Kidney (tissue), 14 donors: ENCODE results near the gene TNS3. TPM values are rescaled to one million over a fixed set of nuclear protein-coding genes. Genes with fewer than 3 reads are reported as not detected.

Experiments
- DNase-seq, 5 donors: peaks; one replicate each; pipeline ENCODE4 v3.0.0-alpha.2; 2013 to 2020
- FAIRE-seq: peaks from 2 replicates; lab custom pipeline; 2012; peaks lifted over from hg19 to GRCh38; lab: Jason Lieb, UNC
- H3K27ac ChIP-seq, 2 donors: one replicate each; pipeline ENCODE4 v1.7.0; 2013; ENCODE audit warnings: low read depth in 2 of 2, low read length in 2 of 2, inconsistent platforms in 1 of 2
- H3K27me3 ChIP-seq: one replicate; pipeline ENCODE4 v1.7.1; 2013; ENCODE audit warnings: low read length, inconsistent platforms; ENCODE audit not compliant: control insufficient read depth, insufficient read depth
- H3K36me3 ChIP-seq, 3 donors: one replicate each; pipeline versions ENCODE4 v1.7.0 to v1.7.1; 2013; ENCODE audit warnings: low read length in 3 of 3, control low read depth in 1 of 3, inconsistent platforms in 1 of 3; ENCODE audit not compliant: insufficient read depth in 3 of 3, control insufficient read depth in 2 of 3
- H3K4me1 ChIP-seq, 3 donors: one replicate each; pipeline versions ENCODE4 v1.7.0 to v1.7.1; 2013; ENCODE audit warnings: low read length in 3 of 3, inconsistent platforms in 1 of 3, low read depth in 1 of 3; ENCODE audit not compliant: control insufficient read depth in 2 of 3, insufficient read depth in 2 of 3
- H3K4me3 ChIP-seq, 3 donors: one replicate each; pipeline versions ENCODE4 v1.7.0 to v1.8.1; 2013; ENCODE audit warnings: low read length in 3 of 3, control low read depth in 1 of 3, inconsistent platforms in 1 of 3
- H3K9ac ChIP-seq, 3 donors: one replicate each; pipeline versions ENCODE4 v1.7.0 to v1.7.1; 2013; ENCODE audit warnings: low read length in 3 of 3, control low read depth in 1 of 3, inconsistent platforms in 1 of 3
- H3K9me3 ChIP-seq, 3 donors: one replicate each; pipeline versions ENCODE4 v1.7.0 to v1.7.1; 2013; ENCODE audit warnings: low read length in 3 of 3, control low read depth in 1 of 3, inconsistent platforms in 1 of 3; ENCODE audit not compliant: control insufficient read depth in 2 of 3, insufficient read depth in 1 of 3
- intact Hi-C: fragments of 100-400 bp; cut with DNase I; formaldehyde crosslinking; loops from one replicate; pipeline ENCODE4 v1.11.1; 2022
- polyA plus RNA-seq: library from polyadenylated mRNA; stranded (reverse); fragments of 350-450 nt; fragmentation: Illumina TruSeq; extraction: RNeasy Lipid Tissue Mini Kit (QIAGEN cat#74804); gene quantifications from one replicate; pipeline ENCODE4 v1.2.3, GENCODE V29; 2014; ENCODE audit warnings: low read depth, low replicate concordance; ENCODE audit not compliant: insufficient read depth
- total RNA-seq: library from RNA; stranded (reverse); fragmentation: NEBNext Ultra II Directional; extraction: Animal tissue kit (Norgen Biotek cat#: 25700); gene quantifications from one replicate; pipeline ENCODE4 v1.2.1, GENCODE V29; 2021
- TF ChIP-seq, protein P1 (sequence below): IDR thresholded peaks from 3 replicates; pipeline ENCODE4 v1.5.1; 2012; ENCODE audit warnings: mild to moderate bottlenecking, moderate library complexity, borderline replicate concordance; ENCODE audit not compliant: insufficient read depth; ENCODE audit errors: extremely low read depth
- donor health status: control.
- donor health status: control.
- donor health status: control.
- donor health status: control.
- donor health status: control.
- donor health status: DM: yes; HTN: yes; CAD: no.
- donor health status: Normal renal cell carcinoma (clear cell type).

The TNS3 gene
- total and polyA plus RNA-seq, 2 donors from 2014 or later, result 38.4 to 198 TPM

DNA sequence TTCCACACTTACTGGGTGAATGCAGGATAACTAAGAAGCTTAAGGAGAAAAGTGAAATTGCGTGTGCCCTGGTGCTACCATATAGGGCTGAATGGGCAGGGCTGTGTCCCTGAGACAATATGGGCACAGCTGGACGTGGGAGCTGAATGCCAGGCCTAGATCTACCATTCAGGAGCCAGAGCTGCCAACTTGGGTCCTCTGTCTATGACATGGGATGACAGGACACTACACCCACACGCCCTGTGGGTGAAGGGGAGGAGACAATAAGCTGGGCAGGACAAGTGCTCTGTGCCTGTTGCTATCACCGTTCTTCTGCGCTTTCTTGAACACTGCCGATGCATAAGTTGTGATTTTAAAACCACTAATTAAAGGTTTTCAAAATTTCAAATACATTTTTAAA is 293.9 kb downstream of the TNS3 start:
- no peak for DNase-seq

DNA sequence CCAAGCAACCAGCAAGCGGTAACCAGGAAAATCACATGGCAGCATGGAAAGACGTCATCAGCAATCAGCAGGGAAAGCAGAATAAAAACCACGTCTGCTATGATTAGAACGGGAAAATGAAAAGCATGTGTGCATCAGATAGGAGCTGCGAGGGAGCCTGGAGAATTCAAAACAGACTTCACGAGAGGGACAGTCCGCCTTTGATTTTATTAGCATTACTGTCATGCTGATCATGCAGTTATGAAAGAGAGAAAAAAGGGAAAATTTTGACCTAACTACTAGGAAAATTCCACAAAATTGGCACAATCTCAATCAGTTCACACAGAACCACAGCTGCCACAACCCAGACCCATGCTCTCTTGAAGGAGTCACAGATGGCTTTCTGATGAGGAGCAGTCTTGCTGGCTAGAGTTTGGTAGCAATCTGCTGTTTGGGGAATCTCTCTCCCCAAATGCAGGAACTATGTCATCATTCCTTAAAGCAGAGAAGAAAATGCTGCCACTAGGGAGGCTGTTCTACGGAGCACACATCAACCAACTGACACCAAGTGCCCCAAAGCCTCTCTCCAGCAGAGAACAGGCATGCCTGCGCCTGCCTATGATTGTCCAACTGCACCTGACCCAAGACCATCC is 295.9 kb downstream of the TNS3 start:
- H3K27ac ChIP-seq, result no peak overlapping the region
- no peaks in the 10 kb centered on the region for H3K27me3 ChIP-seq
- intact Hi-C loops, result no loop called here
- H3K9ac ChIP-seq, result no peak overlapping the region
- DNase-seq (no peak), FAIRE-seq (no peak)
- H3K36me3 ChIP-seq, result peaks cover 25 to 79% (median 46%) of the 10 kb centered on the region in 3 donors
- H3K9me3 ChIP-seq, result no peaks in the 10 kb centered on the region
- H3K4me1 ChIP-seq, result peaks cover 0 to 19% (median 0%) of the 10 kb centered on the region in 3 donors
- TF ChIP-seq, protein P1, sequence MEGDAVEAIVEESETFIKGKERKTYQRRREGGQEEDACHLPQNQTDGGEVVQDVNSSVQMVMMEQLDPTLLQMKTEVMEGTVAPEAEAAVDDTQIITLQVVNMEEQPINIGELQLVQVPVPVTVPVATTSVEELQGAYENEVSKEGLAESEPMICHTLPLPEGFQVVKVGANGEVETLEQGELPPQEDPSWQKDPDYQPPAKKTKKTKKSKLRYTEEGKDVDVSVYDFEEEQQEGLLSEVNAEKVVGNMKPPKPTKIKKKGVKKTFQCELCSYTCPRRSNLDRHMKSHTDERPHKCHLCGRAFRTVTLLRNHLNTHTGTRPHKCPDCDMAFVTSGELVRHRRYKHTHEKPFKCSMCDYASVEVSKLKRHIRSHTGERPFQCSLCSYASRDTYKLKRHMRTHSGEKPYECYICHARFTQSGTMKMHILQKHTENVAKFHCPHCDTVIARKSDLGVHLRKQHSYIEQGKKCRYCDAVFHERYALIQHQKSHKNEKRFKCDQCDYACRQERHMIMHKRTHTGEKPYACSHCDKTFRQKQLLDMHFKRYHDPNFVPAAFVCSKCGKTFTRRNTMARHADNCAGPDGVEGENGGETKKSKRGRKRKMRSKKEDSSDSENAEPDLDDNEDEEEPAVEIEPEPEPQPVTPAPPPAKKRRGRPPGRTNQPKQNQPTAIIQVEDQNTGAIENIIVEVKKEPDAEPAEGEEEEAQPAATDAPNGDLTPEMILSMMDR, result no peak
- H3K4me3 ChIP-seq, result no peak overlapping the region

More for the DNA sequence above, 293.9 kb downstream of the TNS3 start:
- Histone ChIP-seq H3K36me3 (peaks cover 22 to 78% (median 45%) of the 10 kb centered on the region in 3 donors), H3K27me3 (no peaks in the 10 kb centered on the region), H3K27ac (no peak overlapping the region), H3K4me1 (peaks cover 0 to 16% (median 0%) of the 10 kb centered on the region in 3 donors), H3K9me3 (no peaks in the 10 kb centered on the region), H3K9ac (no peak overlapping the region), H3K4me3 (no peak overlapping the region)
- TF ChIP-seq, protein P1, result no peak
- intact Hi-C loops, result no loop called here
- FAIRE-seq, result no peak

DNA sequence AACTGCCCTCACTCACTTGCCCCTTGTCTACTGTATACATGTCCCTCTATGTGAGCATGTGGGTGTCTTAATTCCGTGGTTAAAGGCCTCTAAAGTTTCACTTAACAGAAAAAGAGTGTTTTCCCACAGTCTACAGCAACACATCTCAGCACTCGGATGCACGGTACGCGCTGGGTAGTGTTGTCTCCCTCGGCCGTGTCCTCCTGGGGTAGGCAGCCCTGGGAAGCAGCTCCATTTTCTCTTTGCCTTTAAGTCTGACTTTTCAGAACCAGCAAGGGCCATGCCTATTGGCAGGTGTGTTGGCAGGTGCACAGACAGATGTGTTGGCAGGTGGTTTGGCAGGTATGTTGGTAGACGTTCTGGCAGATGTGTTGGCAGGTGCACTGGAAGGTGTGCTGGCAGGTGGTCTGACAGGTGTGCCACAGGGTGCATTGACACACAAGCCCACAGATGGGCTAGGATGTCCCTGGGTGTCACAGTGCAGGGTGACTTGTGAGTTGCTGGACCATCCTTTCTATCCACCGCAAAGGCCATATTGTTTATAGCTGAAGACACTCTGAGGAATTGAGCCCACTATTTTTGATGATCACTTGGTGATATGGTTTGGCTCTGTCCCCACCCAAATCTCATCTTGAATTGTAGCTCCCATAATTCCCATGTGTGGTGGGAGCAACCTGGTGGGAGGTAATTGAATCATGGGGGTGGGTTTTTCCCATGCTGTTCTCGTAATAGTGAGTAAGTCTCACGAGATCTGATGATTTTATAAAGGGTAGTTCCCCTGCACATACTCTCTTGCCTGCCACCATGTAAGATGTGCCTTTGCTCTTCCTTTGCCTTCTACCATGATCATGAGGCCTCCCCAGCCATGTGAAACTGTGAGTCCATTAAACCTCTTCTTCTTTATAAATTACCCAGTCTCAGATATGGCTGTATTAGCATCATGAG is 296.9 kb downstream of the TNS3 start:
- DNase-seq (no peak), FAIRE-seq (no peak)
- H3K4me3 ChIP-seq, result no peak overlapping the region
- no peaks in the 10 kb centered on the region for H3K27me3 ChIP-seq
- H3K4me1 ChIP-seq, result peaks cover 0 to 19% (median 0%) of the 10 kb centered on the region in 3 donors
- no peak overlapping the region for H3K9ac ChIP-seq
- H3K9me3 ChIP-seq, result no peaks in the 10 kb centered on the region
- H3K27ac ChIP-seq, result no peak overlapping the region
- TF ChIP-seq, protein P1, result no peak
- intact Hi-C loops, result no loop called here
- peaks cover 25 to 80% (median 48%) of the 10 kb centered on the region in 3 donors for H3K36me3 ChIP-seq
